Stimulated activated CD4-positive, alpha-beta T cell treated with anti-CD3 and anti-CD28 coated beads, Interleukin-12 subunit alpha, Interleukin-12 subunit beta, amount 100 ng/mL, for 4 hours (primary cell): Measurements from ENCODE around the gene VPS13A.
"Not testable (repeated sequence)": the region's sequence is repeated elsewhere in the genome, so short reads cannot be mapped to it uniquely, and the experiment has no call there.

Experiments
- DNase-seq: peaks from one replicate; pipeline ENCODE4 v3.0.0-alpha.2; 2020

The VPS13A gene

GRCh38 chr9:77426712-77427111 lies 249.4 kb downstream of the VPS13A start:
- no peak for DNase-seq

DNA sequence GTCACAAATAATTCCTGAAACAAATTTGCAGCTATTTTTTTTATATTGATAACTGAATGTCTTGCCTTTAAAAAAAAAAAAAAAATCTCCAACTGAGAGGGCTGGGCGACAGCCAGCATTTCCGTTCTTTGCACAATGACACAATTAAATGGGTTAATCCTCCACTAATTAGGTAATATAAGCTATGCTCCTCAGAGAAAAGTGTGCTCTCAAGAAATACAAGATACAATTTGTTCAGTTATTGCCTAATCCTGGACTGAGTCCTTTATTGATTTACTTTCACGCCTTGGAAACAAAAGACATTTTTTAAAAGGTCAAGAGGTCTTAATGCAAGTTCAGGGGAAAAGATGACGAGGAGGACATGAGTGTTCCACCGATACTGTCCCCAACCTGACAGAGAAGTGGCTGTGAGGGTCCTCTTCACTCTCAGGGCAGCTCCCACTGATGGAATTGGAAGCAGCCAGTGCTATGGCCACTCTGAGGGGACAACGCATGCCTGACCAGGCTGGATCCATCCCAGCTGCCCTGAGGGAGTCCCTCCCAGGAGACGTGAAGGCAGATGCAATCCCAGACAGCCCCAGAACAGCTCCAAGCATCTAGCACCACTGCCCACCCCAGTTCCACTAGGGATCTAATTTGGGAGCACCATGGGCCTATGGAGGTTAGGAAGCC lies 250.1 kb downstream of the VPS13A start:
- no peak for DNase-seq

DNA sequence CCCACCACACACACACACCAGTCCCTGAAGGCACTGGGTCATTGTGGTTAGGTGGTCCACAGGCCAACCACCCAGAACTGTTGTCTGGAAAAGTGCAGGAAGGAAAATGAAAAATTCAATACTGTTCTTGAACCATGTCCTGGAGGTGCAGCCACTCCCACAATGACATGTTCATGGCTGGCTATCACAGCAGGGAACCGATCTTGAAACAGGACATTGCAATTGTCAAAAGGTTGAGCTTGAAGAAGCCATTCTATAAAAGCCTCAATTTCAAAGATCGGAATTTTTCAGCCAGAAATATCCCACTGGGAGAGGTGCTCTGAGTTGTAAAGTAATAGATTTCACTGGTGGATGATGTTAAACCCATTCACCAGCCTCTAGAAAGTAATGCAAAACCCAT lies 252.6 kb downstream of the VPS13A start:
- no peak for DNase-seq

- DNase-seq = no peak
Measured at GRCh38 chr9:77432053-77432452, 254.7 kb downstream of the VPS13A start.

GRCh38 chr9:77433675-77434445 lies 256.5 kb downstream of the VPS13A start:
- peak; percentile 33 for DNase-seq

- DNase-seq = no peak
Measured at GRCh38 chr9:77435277-77435676, 257.9 kb downstream of the VPS13A start.

- no peak for DNase-seq
Measured at GRCh38 chr9:77435688-77436087, 258.4 kb downstream of the VPS13A start.

DNA sequence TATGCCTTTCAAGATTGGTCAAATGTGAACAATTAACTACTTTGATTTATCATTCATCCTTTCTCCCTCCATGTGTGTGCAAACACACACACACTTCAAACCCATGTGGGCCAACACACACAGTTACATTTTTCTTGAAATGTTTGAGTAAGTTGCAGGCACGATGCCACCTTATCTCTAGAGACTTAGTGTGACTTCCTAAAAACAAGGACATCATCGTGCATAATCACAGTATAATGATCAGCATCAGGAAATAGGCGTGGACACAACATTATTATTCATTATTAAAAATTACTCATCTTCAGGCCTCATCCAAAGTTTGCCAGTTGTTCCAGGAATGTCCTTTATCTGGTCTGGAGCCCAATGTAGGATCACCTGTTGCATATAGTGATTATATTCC lies 261.3 kb downstream of the VPS13A start:
- no peak for DNase-seq

DNA sequence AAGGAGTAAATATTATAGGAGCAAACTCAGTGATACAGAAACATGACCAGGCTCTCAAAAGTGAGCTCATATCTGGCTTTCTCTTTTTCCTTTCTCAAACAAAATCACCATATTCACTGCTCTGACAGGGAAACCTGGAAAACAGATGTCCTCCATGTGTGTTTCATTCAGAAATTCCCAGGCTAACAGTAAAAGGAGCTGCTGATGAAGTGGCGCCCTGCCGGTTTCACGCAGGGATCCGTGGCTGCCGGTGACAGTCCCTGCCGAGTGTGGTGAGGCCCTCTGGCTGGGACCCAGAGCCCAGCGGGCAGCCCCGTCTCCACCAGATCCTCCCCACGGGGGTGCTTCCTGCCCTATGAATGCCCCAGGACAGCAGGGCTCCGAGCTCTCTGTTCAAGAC lies 262.7 kb downstream of the VPS13A start:
- DNase-seq = no peak

GRCh38 chr9:77441124-77441523 lies 263.8 kb downstream of the VPS13A start:
- not testable (repeated sequence) for DNase-seq

DNA sequence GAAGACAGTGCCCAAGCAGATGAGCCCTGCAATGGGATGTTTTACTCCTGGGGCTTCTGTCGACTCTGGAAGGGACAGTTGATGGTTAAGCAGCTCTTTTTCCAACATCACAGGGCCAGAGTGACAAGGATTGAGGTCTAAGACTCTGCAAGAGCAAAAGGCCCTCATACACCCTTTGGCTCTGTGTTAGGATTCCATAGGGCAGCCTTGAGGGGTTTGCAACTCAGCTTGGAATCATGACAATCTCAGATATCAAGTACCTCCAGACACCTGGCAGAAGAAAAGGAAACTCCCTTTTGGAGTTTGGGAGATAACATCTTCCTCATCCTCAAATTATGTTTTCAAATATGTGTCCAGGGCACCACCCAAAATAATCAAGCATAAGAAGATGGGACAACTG lies 265.1 kb downstream of the VPS13A start:
- no peak for DNase-seq

- no peak for DNase-seq
Measured at GRCh38 chr9:77447646-77448045, 270.3 kb downstream of the VPS13A start.

GRCh38 chr9:77449240-77450084 lies 272.1 kb downstream of the VPS13A start:
- DNase-seq = no peak

DNA sequence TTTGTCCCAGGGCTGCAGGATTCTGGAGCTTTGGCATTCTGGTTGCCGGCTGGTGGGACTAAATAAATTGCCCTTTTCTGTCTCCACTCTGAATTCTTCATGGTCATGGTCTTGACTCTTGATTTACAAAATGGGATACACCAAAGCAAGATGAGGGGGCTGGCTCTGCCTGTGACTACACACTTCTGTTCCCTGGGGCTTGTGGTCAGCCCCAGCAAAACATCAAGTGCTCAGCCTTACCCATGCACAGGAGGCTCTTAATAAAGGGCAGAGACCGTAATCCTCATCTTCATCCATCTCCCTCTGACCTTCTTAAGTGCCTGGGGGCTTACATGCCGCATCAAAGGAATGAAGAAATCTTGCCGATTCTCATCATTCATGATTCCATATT lies 272.7 kb downstream of the VPS13A start:
- DNase-seq = no peak

GRCh38 chr9:77451507-77451906 lies 274.2 kb downstream of the VPS13A start:
- no peak for DNase-seq

DNA sequence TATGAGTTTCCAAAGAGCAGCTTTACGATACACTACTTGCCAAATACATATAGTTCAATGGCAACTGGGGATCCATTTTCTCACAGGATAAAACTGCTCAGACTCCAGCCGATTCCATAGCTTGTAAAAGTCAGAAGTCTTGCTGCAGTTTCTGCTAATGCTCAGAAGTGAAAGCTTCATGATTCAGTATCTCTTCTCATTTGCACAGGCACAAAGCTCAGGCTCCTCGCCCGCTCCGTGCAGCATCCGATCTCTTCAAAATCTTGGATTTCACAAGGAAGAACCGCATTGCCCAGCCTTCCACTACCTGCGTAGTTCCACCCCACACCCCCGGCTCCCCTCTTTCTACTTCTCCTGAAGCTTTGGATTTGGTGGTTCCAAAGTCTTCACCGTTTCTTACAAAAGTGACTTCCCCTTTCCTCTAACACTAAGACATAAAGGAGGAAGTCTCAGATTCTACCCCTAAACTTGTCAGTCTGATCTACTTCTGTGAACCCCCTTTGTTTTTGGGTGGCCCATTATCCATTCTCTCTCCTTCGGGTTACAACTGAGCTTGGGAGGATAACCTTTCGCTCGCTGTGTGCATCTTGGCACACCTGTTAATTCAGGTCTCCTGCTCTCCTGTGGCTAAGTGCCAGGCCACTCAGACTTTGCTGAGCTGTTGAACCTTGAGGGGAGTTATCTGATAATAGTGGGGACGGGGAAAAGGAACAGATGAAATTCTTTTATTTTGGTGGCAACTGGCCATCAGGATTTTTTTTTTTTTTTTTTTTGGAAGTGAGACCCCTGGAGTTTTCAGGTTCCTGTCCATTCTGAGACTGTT lies 276.7 kb downstream of the VPS13A start:
- DNase-seq = no peak

DNA sequence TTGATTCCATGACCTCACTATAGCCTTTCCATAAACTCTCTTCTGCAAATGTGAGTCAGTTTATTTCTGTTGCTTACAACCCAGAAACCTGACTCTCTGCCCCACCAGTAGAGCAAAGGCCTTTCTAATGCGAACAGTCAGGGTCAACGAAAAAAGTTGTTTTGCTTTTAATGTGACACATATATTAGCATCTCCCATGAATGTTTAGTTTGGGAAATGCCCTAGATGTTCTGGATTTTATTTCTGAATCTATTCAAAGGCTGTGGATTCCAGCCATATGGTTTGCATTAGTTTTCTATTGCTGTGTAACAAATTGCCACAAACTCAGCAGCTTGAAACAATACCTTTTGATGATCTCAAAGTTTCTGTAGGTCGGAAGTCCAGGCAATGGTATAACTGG lies 277.3 kb downstream of the VPS13A start:
- no peak for DNase-seq

DNA sequence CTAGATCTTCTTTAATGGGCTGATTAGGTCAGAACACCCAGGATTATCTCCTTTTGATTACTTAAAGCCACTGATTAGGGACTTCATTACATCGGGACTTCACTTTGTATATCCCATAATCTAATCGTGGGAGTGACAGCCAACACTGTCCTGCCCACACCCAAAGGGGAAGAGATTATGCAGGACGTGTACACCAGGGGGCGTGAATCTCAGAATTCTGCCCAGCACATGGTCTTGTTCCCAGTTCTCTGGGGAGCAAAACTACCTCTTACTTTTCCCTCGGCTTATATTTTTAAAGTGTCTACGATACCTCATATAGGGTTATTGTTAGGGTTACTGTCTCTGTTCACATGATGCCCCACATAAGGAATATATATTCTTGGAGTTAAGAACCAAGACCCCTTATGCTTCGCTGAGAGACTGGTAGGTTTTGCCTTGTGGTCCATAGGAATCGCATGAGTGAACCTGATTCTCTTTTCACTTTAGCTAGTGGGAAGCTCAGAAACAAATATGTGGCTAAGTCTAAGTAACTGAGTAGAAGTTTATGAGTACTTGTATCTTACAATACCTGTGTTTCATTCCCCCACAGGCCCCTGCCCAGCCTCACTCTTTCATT lies 278.1 kb downstream of the VPS13A start:
- DNase-seq = peak; percentile 26

- peak; percentile 76 for DNase-seq
Measured at GRCh38 chr9:77456829-77457437, 279.6 kb downstream of the VPS13A start.

- DNase-seq = peak; percentile 53
Measured at GRCh38 chr9:77457916-77458592, 280.7 kb downstream of the VPS13A start.

DNA sequence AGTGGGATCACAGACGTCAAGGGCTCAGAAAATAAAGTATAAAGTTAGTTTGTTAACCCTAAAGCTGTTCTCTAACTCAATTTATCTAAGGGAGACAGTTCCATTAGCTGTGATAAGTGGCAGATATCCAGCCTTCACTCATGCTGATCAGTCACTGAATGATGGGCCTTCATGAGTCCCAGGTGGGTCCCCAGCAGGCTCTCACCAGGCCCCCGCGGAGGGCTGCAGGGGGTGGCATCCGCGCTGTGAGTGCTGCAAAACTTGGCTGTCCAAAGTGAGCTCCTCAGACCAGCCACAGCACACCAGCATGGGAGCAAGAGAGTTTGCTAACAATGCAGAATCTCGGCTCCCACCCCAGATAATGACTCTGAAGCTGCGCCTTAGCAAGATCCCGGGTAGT lies 283.6 kb downstream of the VPS13A start:
- DNase-seq = no peak
